Measurements from ENCODE around the gene LSG1.

DNA sequence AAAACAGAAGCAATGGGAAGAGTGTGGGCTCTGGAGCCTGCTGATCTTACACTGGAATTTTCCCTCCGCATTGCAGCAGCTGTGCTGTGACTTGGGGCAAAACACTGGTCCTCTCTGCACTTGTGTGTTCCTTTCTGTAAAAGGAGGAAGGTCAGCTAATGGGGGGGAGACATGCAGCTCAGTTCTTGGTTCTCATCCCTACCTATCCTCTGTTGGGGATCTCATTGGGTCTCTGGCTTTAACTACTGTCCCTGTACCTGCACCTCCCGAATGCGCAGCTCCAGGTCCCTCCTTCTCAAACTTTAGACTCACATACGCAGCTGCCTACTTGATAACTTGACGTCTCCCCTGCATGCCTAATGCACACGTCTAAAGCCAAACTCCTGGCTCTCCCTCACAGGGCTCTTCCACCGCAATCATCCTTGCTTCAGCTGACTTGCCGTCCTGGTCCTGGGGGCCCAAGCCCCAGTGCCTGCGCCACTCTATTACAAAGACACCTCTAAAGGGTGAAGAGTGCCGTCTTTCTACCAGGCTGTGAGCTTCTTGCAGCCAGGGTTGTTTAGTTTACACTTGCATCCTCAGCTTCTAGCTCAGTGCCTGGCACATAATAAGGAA, 32.9 kb downstream of the LSG1 start:
- TF ChIP-seq POLR2A (IDR thresholded peaks at IDR 0.05; ENCODE audit: borderline replicate concordance, extremely low read depth, insufficient read depth, insufficient read length) (no peak), YY1 (IDR thresholded peaks at IDR 0.05; ENCODE audit: extremely low read depth, insufficient replicate concordance, low read depth, low read length) (no peak), ZFX (IDR thresholded peaks at IDR 0.05) (no peak), ELF1 (IDR thresholded peaks at IDR 0.05; ENCODE audit: borderline replicate concordance, low read depth) (no peak), ZNF274 (IDR thresholded peaks at IDR 0.05; ENCODE audit: low read depth, low read length) (no peak), EGR1 (IDR thresholded peaks at IDR 0.05; ENCODE audit: low read depth) (no peak), POLR2AphosphoS5 (IDR thresholded peaks at IDR 0.05; ENCODE audit: low read depth, low read length) (no peak), SRF (IDR thresholded peaks at IDR 0.05; ENCODE audit: low read depth) (no peak), EZH2 (IDR thresholded peaks at IDR 0.05) (no peak)
- TF ChIP-seq, protein P1, sequence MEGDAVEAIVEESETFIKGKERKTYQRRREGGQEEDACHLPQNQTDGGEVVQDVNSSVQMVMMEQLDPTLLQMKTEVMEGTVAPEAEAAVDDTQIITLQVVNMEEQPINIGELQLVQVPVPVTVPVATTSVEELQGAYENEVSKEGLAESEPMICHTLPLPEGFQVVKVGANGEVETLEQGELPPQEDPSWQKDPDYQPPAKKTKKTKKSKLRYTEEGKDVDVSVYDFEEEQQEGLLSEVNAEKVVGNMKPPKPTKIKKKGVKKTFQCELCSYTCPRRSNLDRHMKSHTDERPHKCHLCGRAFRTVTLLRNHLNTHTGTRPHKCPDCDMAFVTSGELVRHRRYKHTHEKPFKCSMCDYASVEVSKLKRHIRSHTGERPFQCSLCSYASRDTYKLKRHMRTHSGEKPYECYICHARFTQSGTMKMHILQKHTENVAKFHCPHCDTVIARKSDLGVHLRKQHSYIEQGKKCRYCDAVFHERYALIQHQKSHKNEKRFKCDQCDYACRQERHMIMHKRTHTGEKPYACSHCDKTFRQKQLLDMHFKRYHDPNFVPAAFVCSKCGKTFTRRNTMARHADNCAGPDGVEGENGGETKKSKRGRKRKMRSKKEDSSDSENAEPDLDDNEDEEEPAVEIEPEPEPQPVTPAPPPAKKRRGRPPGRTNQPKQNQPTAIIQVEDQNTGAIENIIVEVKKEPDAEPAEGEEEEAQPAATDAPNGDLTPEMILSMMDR (IDR thresholded peaks at IDR 0.05 in 2 of 3, conservative IDR thresholded peaks at IDR 0.05 in 1 of 3; ENCODE audit: borderline replicate concordance in 1 of 3, insufficient read depth in 1 of 3, low read depth in 2 of 3, low read length in 2 of 3): no peak
- TF ChIP-seq, protein P2, sequence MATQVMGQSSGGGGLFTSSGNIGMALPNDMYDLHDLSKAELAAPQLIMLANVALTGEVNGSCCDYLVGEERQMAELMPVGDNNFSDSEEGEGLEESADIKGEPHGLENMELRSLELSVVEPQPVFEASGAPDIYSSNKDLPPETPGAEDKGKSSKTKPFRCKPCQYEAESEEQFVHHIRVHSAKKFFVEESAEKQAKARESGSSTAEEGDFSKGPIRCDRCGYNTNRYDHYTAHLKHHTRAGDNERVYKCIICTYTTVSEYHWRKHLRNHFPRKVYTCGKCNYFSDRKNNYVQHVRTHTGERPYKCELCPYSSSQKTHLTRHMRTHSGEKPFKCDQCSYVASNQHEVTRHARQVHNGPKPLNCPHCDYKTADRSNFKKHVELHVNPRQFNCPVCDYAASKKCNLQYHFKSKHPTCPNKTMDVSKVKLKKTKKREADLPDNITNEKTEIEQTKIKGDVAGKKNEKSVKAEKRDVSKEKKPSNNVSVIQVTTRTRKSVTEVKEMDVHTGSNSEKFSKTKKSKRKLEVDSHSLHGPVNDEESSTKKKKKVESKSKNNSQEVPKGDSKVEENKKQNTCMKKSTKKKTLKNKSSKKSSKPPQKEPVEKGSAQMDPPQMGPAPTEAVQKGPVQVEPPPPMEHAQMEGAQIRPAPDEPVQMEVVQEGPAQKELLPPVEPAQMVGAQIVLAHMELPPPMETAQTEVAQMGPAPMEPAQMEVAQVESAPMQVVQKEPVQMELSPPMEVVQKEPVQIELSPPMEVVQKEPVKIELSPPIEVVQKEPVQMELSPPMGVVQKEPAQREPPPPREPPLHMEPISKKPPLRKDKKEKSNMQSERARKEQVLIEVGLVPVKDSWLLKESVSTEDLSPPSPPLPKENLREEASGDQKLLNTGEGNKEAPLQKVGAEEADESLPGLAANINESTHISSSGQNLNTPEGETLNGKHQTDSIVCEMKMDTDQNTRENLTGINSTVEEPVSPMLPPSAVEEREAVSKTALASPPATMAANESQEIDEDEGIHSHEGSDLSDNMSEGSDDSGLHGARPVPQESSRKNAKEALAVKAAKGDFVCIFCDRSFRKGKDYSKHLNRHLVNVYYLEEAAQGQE (IDR thresholded peaks at IDR 0.05; ENCODE audit: low read depth): no peak

Measured in HCT116 (cell line).